Keratinocyte (primary cell): ENCODE measurements around the gene RASSF7. TPM values are rescaled to one million over a fixed set of nuclear protein-coding genes. Genes with fewer than 3 reads are reported as not detected.

Experiments used
- DNase-seq: peaks from one replicate; pipeline ENCODE4 v3.0.0-alpha.2; 2011; ENCODE audit warnings: low read depth, missing footprints, low spot score
- FAIRE-seq: peaks from 2 replicates; lab custom pipeline; 2011; peaks lifted over from hg19 to GRCh38; lab: Jason Lieb, UNC
- H2AFZ ChIP-seq: 2 replicates; pipeline ENCODE4 v1.6.0; 2012; ENCODE audit warnings: low read length, control low read depth, inconsistent platforms; ENCODE audit not compliant: control insufficient read depth
- H3K27ac ChIP-seq: 2 replicates; pipeline ENCODE4 v1.5.1; 2011; ENCODE audit warnings: low read length; ENCODE audit not compliant: control insufficient read depth, insufficient read depth
- H3K27me3 ChIP-seq: 3 replicates; pipeline ENCODE4 v1.6.0; 2011; ENCODE audit warnings: low read length; ENCODE audit not compliant: control insufficient read depth, insufficient read depth; ENCODE audit errors: extremely low read depth
- H3K36me3 ChIP-seq, 2 experiments: 2 replicates in 1 of 2; 3 replicates in 1 of 2; pipeline ENCODE4 v1.5.1; 2011; ENCODE audit warnings: low read length in 2 of 2, mild to moderate bottlenecking in 1 of 2; ENCODE audit not compliant: control insufficient read depth in 2 of 2, insufficient read depth in 2 of 2; ENCODE audit errors: extremely low read depth in 1 of 2
- H3K4me1 ChIP-seq: 3 replicates; pipeline ENCODE4 v1.5.1; 2011; ENCODE audit warnings: low read length; ENCODE audit not compliant: control insufficient read depth, insufficient read depth; ENCODE audit errors: extremely low read depth
- H3K4me2 ChIP-seq: 3 replicates; pipeline ENCODE4 v1.6.0; 2011; ENCODE audit warnings: low read depth, low read length; ENCODE audit not compliant: control insufficient read depth, insufficient read depth; ENCODE audit errors: extremely low read depth
- H3K4me3 ChIP-seq, 3 experiments: fragments of 200-600 bp in 1 of 3; sonication (generic) in 1 of 3; 2 replicates in 2 of 3; 3 replicates in 1 of 3; pipeline ENCODE4 v1.5.1; 2011 to 2016; ENCODE audit warnings: low read length in 3 of 3, mild to moderate bottlenecking in 3 of 3, control low read depth in 2 of 3, inconsistent platforms in 1 of 3, low read depth in 1 of 3, mixed read lengths in 1 of 3, mixed run types in 1 of 3, moderate library complexity in 1 of 3; ENCODE audit not compliant: control insufficient read depth in 2 of 3, insufficient read depth in 2 of 3; ENCODE audit errors: extremely low read depth in 1 of 3
- H3K79me2 ChIP-seq: 2 replicates; pipeline ENCODE4 v1.6.0; 2012; ENCODE audit warnings: low read length; ENCODE audit not compliant: control insufficient read depth, insufficient read depth
- H3K9ac ChIP-seq: 3 replicates; pipeline ENCODE4 v1.6.0; 2011; ENCODE audit warnings: low read length; ENCODE audit not compliant: control insufficient read depth, insufficient read depth; ENCODE audit errors: extremely low read depth
- H3K9me1 ChIP-seq: 3 replicates; pipeline ENCODE4 v1.6.0; 2011; ENCODE audit warnings: low read length; ENCODE audit not compliant: control insufficient read depth, insufficient read depth; ENCODE audit errors: extremely low read depth
- H3K9me3 ChIP-seq: 2 replicates; pipeline ENCODE4 v1.5.1; 2012; ENCODE audit warnings: low read depth, low read length; ENCODE audit not compliant: control insufficient read depth
- H4K20me1 ChIP-seq: 3 replicates; pipeline ENCODE4 v1.6.0; 2011; ENCODE audit warnings: low read length; ENCODE audit not compliant: control insufficient read depth, insufficient read depth; ENCODE audit errors: extremely low read depth
- EZH2 ChIP-seq: IDR thresholded peaks from one replicate; pipeline ENCODE4 v1.6.1; 2012; ENCODE audit warnings: inconsistent platforms, mild to moderate bottlenecking, low read length, moderate library complexity
- dilution Hi-C: fragments of 300-500 bp; cut with MboI; formaldehyde crosslinking; loops from one replicate; pipeline ENCODE4 v1.7.0; 2020; ENCODE audit warnings: low sequenced_read_pairs; ENCODE audit not compliant: extremely low pct_ligation_motif_present
- polyA plus RNA-seq, 5 experiments: library from polyadenylated mRNA; depleted of rRNA in 3 of 5; stranded (reverse) in 3 of 5; stranded (forward) in 1 of 5; unstranded in 1 of 5; fragments of >200 nt; gene quantifications; 1 replicate in 1 of 5; 2 replicates in 3 of 5; 3 replicates in 1 of 5; pipeline versions ENCODE4 v1.2.1 to v1.2.3, GENCODE V29; 2011 to 2012; ENCODE audit warnings: missing spikeins in 2 of 5, low read depth in 1 of 5, low replicate concordance in 1 of 5
- TF ChIP-seq, protein P1 (sequence below), 3 experiments: IDR thresholded peaks in 1 of 3; conservative IDR thresholded peaks in 1 of 3; optimal IDR thresholded peaks in 1 of 3; 2 replicates in 2 of 3; 3 replicates in 1 of 3; pipeline versions ENCODE3 to v1.5.1; 2011; ENCODE audit warnings: low read length in 3 of 3, mild to moderate bottlenecking in 3 of 3, moderate library complexity in 2 of 3, control low read depth in 1 of 3, inconsistent platforms in 1 of 3; ENCODE audit not compliant: insufficient read depth in 2 of 3; ENCODE audit errors: extremely low read depth in 1 of 3

Gene RASSF7
- polyA plus RNA-seq, 1 donor (not counting 4 experiments of a cell fraction or from before 2014, with no cell fraction given), result 24.3 TPM

- dilution Hi-C loops, result no loop called here
- Histone ChIP-seq H3K27ac (peak overlapping the region; percentile 43), H3K9me3 (no peaks in the 10 kb centered on the region), H2AFZ (no peak overlapping the region), H3K4me2 (peak overlapping the region; percentile 92), H3K9me1 (no peaks in the 10 kb centered on the region), H3K79me2 (peaks cover 5% of the 10 kb centered on the region), H3K9ac (peak overlapping the region; percentile 81), H3K27me3 (no peaks in the 10 kb centered on the region), H3K4me1 (peaks cover 13% of the 10 kb centered on the region), H4K20me1 (no peaks in the 10 kb centered on the region), H3K36me3 (peaks cover 0 to 6% of the 10 kb centered on the region in 2 experiments), H3K4me3 (peak overlapping the region; percentile 65 to 90 (median 79))
- DNase-seq, result peak; percentile 48
- no peak for FAIRE-seq
- TF ChIP-seq, protein P1, sequence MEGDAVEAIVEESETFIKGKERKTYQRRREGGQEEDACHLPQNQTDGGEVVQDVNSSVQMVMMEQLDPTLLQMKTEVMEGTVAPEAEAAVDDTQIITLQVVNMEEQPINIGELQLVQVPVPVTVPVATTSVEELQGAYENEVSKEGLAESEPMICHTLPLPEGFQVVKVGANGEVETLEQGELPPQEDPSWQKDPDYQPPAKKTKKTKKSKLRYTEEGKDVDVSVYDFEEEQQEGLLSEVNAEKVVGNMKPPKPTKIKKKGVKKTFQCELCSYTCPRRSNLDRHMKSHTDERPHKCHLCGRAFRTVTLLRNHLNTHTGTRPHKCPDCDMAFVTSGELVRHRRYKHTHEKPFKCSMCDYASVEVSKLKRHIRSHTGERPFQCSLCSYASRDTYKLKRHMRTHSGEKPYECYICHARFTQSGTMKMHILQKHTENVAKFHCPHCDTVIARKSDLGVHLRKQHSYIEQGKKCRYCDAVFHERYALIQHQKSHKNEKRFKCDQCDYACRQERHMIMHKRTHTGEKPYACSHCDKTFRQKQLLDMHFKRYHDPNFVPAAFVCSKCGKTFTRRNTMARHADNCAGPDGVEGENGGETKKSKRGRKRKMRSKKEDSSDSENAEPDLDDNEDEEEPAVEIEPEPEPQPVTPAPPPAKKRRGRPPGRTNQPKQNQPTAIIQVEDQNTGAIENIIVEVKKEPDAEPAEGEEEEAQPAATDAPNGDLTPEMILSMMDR (optimal IDR thresholded peaks at IDR 0.05 in 1 of 3, IDR thresholded peaks at IDR 0.05 in 1 of 3, conservative IDR thresholded peaks at IDR 0.05 in 1 of 3; ENCODE audit: extremely low read depth in 1 of 3, insufficient read depth in 2 of 3, low read length in 3 of 3), result no peak
- TF ChIP-seq EZH2, result no peak
Measured at GRCh38 chr11:568306-569157, 7.8 kb downstream of the RASSF7 start.

DNA sequence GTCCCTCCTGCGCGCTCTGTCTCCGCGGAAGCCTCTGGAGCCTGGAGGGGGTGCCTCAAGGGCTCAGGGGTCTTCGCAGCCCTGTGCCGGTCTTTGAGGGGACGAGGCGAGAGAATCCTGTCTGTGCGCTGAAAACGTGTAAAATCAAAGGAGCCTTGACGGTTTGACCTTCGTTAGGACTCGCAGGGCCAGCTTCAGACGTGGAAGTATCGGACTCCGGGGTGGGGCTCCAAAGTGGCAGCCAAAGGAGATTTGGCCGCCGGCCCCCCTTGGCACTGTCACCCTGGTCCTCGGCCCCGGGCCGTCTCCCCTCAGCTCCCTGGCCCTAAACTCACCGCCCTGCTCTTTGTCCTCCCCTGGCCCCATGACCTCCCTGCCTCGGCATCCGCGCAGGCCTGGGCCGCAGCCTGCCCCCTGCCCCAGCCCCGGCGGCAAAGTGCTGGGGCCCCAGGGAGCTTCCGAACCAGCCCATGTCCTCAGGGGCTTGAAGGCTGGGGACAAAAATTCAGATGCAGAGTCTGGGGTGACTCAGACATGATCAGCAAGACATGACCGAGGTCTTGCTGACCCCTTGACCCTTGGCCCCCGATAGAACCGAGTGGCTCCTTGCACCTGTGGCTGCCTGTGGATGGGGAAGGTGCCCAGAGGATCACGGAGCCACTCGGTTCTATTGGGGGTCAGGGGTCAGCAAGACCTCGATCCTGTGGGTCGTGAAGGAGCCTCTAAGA is 8.6 kb downstream of the RASSF7 start:
- Histone ChIP-seq H3K27me3 (no peaks in the 10 kb centered on the region), H3K4me1 (peaks cover 16% of the 10 kb centered on the region), H4K20me1 (no peaks in the 10 kb centered on the region), H2AFZ (no peak overlapping the region), H3K9me1 (no peaks in the 10 kb centered on the region), H3K27ac (peak overlapping the region; percentile 43), H3K4me3 (peak overlapping the region; percentile 52 to 66 (median 65)), H3K36me3 (peaks cover 0 to 2% of the 10 kb centered on the region in 2 experiments), H3K9me3 (no peaks in the 10 kb centered on the region), H3K9ac (peak overlapping the region; percentile 81), H3K79me2 (peaks cover 5% of the 10 kb centered on the region), H3K4me2 (peak overlapping the region; percentile 92)
- dilution Hi-C loops, result no loop called here
- DNase-seq (no peak), FAIRE-seq (no peak)
- TF ChIP-seq EZH2, result no peak
- TF ChIP-seq, protein P1 (optimal IDR thresholded peaks at IDR 0.05 in 1 of 3, IDR thresholded peaks at IDR 0.05 in 1 of 3, conservative IDR thresholded peaks at IDR 0.05 in 1 of 3; ENCODE audit: extremely low read depth in 1 of 3, insufficient read depth in 2 of 3, low read length in 3 of 3), result no peak
